Skin epidermis (tissue), 12 donors: ENCODE measurements around the gene GRIA3.
"Not testable (repeated sequence)": the region's sequence is repeated elsewhere in the genome, so short reads cannot be mapped to it uniquely, and the experiment has no call there.

Experiments
- H3K27ac ChIP-seq, 21 experiments: fragments of 200-600 bp; sonication (generic) in 11 of 21; one replicate each; pipeline ENCODE4 v1.5.0; 2020; ENCODE audit warnings: mild to moderate bottlenecking in 3 of 21, inconsistent platforms in 2 of 21, moderate library complexity in 2 of 21
- H3K4me3 ChIP-seq, 7 experiments: fragments of 200-600 bp; sonication (generic) in 2 of 7; one replicate each; pipeline ENCODE4 v1.5.0; 2020; ENCODE audit warnings: inconsistent platforms in 2 of 7, mild to moderate bottlenecking in 2 of 7, moderate library complexity in 1 of 7

GRIA3 gene

DNA sequence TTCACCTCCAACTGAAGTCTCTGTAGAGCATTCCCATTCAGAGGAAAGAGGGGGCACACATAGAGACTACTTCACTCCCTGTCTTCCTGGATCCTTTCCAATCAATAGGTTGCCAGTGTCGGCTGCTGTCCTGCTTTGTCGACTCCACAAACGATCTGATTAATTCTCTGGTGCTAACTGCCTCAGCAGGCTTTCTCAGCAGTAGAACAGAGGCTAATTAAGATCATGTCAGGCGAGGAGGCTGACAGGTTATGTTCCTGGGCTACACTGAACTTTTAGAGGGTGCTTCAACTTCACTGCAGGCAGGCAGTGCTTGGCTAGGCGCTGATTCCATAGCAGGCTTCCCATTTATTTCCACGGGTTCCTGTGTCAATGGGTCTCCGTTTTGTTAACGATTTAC is 79.2 kb downstream of the GRIA3 start:
- Histone ChIP-seq H3K27ac (no peak overlapping the region), H3K4me3 (no peak overlapping the region)

DNA sequence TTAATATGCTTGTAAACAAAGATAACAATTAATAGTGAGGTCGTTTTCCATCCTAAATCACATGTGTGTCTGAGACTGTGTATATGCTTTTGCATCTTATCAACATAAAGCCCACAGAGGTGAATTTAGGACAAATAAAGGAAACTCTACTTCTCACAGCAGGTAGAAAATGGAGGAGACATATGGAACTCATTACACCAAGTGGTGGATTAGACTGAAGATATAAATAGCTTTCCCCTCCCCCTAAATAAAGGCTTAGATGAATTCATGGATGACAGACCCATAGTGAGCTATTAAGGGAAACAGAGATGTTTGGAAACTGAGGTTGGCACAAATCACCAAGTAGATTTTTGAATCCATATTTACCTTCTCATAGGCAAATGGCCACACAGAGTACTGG is 79.7 kb downstream of the GRIA3 start:
- H3K4me3 ChIP-seq = no peak overlapping the region
- no peak overlapping the region for H3K27ac ChIP-seq

DNA sequence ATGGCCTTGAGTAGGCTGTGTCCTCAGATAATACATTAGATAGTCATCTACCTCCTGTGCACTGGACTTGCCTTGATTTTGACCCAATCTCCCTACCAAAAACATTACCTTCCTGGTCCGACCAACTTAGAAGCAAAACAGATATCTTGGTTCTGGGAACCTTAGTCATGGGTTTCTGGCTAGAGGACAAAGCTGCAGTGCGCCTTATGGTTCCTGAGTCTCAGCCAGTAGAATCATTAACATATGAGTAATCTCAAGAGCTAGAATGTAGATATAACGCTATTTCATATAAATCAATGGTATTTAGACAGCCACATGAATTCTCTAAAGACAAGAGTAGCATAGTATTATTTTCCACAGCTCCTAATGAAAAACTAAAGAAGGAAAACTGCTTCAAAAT is 83.1 kb downstream of the GRIA3 start:
- no peak overlapping the region for H3K27ac ChIP-seq
- no peak overlapping the region for H3K4me3 ChIP-seq

DNA sequence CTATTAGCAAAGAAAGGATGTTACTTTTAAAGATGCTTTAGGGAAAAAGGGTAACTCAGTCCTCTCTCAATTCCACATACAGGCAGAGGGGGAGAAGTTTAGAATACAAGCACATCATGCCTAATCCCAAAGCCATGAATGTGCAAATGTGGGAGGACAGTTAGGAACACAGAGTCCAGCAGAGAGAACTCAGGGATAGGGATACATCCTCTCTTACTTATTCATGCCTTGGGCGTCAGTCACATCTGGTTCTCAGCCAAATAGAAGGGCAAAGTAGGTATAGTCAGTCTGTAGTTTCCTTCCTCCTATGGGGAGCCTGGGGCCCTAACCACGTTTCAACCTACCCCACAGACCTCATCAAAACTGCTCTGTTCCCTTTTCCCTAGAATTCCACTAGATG is 87.8 kb downstream of the GRIA3 start:
- H3K4me3 ChIP-seq = no peak overlapping the region
- no peak overlapping the region for H3K27ac ChIP-seq

DNA sequence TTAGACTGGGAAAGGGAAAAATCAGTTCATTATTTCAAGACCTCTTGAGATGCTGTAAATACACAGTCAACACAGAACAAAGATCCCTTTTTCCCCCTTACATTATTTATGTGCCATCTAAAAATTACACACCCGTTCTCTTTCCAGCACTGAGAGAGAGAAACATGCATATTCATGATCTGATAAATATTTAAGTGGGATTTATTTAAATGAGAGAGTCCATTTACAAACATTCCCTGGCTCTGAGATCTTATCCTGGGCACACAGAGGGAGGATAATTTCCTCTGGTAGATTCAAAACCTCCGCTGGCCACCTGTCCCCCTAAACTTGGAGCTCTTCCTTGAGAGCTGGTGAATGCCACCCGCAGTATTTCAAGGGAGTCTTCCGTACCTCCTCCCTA is 88.6 kb downstream of the GRIA3 start:
- H3K4me3 ChIP-seq = no peak overlapping the region
- no peak overlapping the region for H3K27ac ChIP-seq

DNA sequence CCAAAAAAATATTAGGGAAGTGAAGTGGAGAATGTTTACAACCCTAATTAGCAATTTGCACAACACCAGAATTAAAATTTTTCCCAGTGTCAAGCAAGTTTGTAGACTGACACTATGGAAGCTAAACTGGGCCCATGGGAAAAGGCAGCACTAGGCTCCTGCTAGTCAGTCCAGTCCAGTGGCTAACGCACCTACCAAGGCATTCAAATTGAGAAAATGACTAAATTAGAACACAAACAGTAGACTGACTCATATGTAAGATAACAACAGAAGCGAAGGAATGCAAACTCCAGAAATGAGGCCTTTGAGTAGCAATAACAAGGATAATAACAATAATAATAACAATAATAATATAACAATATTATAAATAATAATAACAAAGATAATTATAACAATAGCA is 90.7 kb downstream of the GRIA3 start:
- H3K4me3 ChIP-seq = no peak overlapping the region
- no peak overlapping the region for H3K27ac ChIP-seq

DNA sequence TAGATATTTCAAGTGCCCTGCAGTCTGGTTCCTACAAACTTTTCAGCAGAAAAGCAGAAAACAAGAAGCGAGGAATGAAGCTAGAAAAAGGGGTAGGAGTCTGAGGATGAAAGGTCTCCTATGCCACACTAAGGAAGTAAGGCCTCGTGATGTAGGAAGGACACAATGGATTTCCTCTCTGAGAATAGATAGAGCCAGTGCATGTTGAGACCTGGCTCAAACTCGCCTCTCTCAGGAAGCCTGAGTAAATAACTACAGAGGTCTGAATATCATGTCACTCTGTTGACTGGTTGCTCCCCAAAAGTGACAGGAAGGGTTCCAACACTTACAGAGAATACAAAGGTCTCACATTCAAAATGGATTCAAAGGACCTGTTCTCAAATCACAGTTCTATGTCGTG is 93.3 kb downstream of the GRIA3 start:
- H3K27ac ChIP-seq = no peak overlapping the region

DNA sequence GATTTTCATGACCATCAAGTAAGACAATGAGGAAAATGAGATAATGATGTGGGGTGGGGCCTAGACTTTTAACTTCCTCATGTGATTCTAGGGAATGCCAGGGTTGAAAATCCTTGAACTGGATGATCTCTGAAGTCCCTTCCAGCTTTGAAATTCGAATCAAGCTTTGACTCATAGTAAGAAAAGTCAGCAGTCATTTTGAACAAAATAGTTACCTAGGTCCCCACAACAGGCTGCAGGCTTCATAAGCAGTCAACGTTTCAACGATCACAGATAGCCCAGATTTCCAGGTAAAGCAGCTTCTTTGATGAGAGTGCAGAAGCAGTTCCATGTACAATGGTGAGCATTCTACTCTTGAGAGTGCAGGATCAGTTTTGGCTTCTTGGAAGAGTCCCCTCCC is 93.7 kb downstream of the GRIA3 start:
- H3K4me3 ChIP-seq = no peak overlapping the region
- no peak overlapping the region for H3K27ac ChIP-seq

More for the DNA sequence above, 93.3 kb downstream of the GRIA3 start:
- H3K4me3 ChIP-seq = no peak overlapping the region

DNA sequence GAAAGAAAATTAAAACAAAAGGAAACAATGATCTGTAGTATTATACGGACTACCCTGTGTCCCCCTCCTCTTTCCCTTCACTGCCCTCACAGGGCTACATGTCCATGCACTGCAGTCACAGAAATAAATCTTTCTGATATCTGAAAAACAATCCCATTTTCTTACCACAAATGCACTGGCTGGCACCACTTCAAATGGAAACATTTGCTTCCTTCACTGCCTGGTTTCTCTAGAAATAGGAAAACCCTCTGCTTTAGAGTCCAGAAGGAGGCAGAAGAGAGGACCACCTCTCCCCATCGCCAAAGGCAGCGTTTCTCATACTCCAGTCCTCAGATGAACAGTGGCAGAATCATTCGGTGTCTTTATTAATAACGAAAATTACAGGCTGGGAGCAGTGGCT is 98.2 kb downstream of the GRIA3 start:
- H3K27ac ChIP-seq = no peak overlapping the region
- no peak overlapping the region for H3K4me3 ChIP-seq

DNA sequence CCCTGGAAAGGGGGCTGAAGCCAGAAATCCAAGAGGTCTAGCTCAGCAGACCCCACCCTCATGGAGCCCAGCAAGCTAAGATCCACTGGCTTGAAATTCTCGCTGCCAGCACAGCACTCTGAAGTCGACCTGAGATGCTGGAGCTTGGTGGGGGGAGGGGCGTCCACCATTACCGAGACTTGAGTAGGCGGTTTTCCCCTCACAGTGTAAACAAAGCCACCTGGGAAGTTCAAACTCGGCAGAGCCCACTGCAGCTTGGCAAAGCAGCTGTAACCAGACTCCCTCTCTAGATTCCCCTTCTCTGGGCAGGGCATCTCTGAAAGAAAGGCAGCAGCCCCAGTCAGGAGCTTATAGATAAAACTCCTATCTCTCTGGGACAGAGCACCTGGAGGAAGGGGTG is 99.3 kb downstream of the GRIA3 start:
- H3K27ac ChIP-seq, H3K4me3 ChIP-seq: not testable (repeated sequence)

DNA sequence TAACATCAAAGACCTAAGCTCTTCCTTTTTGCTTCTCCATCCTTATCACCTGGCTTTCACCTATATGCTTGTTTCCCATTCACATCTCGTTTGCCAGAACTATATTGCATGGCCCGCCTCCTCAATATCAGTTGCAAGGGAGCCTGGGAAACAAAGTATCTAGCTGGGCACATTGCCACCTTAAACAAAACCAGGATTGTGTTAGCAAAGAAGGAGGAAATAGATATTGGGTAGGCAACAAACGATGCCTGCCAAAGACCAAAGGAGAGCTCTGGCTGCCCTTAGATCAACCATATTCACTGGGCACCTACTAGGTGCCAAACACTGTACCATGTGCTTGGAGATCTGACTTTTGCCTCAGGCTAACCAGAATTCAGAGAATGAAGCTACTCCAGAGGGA is 107.5 kb downstream of the GRIA3 start:
- H3K4me3 ChIP-seq = no peak overlapping the region
- no peak overlapping the region for H3K27ac ChIP-seq

DNA sequence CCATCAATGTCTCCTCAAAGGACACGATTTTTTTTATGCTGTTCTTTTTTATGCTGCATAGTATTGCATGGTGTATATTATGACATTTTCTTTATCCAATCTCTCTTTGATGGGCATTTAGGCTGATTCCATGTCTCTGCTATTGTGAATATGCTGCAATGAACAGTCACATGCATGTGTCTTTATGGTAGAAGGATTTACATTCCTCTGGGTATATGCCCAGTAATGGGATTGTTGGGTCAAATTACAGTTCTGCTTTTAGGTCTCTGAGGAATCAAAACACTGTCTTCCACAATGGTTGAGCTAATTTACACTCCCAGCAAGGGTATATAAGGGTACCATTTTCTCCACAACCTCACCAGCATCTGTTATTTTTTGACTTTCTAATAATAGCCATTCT is 113.9 kb downstream of the GRIA3 start:
- Histone ChIP-seq H3K4me3 (no peak overlapping the region), H3K27ac (no peak overlapping the region)

DNA sequence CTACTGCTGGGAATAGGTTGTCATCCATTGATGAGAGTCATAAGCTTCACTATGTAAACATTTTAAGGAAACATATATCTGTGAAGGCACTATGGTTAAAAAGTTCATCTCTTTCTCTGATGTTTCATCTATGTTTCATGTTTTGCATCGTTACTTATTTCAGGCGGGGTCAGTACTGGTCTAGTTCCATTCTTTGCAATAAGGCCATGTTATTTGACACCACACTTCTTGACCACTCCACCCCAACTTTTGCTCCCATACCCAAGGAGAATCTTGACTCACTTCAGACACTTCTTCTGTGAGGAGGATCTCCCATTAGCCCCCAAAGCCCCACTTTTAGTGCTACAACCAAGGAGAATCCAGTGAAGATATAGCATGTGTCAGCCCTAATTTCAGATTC is 119.4 kb downstream of the GRIA3 start:
- Histone ChIP-seq H3K4me3 (no peak overlapping the region), H3K27ac (no peak overlapping the region)

DNA sequence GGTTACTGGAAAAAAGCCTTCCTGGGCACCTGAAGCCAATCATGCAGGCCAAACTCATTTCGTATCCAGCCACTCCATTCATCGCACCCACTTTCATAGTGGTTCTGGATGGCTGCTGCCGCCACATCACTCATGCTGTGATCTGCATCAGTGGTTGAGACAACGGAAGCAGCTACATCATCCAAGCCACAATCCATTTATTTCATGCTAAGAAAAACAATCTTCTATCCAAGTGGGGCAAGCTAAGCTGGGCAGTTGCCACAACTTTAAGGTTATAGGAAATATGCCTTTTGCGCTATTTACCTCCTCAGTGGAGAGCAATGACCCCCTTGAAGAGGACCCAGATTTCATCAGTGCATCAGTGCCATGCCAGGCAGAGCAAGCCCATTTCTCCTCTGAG is 124.6 kb downstream of the GRIA3 start:
- no peak overlapping the region for H3K27ac ChIP-seq
- no peak overlapping the region for H3K4me3 ChIP-seq

DNA sequence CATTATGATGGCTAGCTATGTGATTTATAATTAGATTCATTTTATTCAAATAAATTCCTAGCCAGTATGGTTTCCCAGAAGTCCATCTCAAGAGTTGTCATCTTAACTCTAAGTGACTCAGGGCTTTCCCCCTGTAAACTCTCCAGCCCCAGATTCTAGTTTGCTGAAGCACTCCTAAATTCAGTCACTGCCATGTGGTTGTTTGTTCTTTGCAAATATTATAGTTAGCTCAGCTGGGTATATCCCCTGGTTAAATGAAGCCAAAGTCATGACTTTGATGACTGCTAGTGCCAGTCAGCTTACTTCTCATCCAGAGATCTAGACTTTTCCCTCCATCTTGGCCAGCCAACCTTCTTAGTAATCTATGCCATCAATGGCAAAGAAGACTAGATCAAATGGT is 126.0 kb downstream of the GRIA3 start:
- Histone ChIP-seq H3K27ac (no peak overlapping the region), H3K4me3 (no peak overlapping the region)

DNA sequence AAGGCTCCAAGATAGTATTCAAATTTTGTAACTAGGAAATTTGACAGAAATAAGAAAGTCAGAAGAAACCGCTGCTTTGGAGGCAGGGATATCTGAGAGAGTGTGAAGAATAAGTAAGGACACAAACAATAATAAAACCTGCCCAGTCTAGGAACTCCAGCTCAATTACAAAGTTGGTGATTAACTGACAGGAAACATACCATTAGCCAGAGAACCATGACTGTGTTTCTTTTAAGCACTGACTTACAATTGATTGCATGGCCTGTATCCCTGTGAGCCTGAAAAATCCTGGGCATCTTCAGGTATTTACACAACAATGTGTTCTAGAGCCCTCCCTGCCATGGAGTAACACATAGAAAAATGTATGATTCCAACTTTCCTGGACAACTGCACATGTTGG is 127.4 kb downstream of the GRIA3 start:
- Histone ChIP-seq H3K27ac (no peak overlapping the region), H3K4me3 (no peak overlapping the region)

DNA sequence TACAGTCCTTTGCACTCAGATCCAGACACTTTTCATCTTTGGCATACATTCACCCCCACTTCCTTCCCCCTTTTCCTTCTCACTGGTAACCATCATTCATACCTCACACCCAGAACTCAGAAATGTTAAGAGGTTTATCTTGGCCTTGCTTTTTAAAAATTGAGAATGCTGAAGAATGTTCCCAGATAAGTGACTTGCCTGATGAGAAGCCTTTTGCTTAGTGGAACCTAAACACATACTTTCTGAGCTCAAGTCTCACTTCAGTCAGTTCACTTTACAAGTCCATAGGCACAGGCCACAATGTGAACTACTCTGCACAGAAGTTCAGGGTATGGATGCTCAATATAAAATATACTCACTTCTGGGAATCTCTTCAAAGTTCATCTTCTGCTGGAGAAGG is 129.4 kb downstream of the GRIA3 start:
- Histone ChIP-seq H3K27ac (no peak overlapping the region), H3K4me3 (no peak overlapping the region)

DNA sequence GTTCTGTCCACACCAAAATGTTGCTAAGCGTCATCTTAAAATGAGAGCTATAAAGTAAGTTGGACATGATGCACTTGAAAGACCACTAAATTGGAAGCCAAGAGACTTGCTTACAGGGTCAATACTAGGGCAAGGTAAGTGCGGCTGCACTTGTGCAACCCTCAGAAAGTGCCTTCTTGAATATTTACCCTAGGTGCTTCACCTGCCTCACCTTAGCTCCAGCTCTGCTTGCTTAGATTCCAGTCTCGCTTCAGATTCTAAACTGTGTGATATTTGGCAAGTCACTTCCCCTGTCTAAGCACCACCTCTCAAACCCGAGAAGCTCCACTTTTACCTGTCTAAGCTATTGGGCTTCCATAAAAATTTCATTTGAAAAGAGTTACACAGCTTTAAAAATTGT is 136.5 kb downstream of the GRIA3 start:
- Histone ChIP-seq H3K27ac (no peak overlapping the region), H3K4me3 (no peak overlapping the region)

DNA sequence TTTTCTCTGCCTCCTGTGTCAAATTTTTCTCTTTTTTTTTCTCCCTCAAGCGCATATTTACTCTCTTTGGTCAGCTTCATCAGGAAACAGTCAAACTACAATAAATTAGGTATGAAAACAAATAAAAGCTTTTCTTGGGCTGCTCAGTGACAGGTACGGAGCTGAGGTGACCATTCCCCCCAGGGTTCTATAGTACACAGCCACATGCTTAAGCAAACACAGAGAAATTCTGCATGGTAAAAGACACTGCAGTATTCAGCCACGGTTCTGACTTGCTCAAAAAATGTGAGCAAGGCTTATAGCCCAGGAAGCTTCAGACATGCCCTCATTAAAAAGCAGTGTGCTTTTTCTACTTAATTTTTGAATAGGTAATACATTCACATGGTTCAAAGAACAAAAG is 138.5 kb downstream of the GRIA3 start:
- no peak overlapping the region for H3K4me3 ChIP-seq

DNA sequence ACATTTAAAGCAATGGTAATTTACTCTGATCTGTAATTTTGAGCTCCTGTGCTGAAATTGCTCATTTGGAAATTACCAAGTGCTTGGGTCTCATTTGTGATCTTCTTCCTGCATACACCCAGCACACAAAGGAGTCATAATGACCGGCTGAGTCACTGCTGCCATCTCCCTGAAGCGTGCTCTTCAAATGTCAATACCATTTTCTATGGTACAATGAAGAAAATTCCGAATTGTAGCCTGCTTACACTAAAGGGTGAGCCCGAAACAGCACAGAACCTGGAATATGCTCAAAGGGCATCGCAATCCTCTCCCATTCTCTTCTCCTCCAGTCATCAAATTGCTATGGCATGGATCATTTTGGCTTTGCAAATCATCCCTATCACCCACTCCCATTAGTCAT is 140.5 kb downstream of the GRIA3 start:
- Histone ChIP-seq H3K4me3 (no peak overlapping the region), H3K27ac (no peak overlapping the region)

More for the DNA sequence above, 138.5 kb downstream of the GRIA3 start:
- no peak overlapping the region for H3K27ac ChIP-seq

DNA sequence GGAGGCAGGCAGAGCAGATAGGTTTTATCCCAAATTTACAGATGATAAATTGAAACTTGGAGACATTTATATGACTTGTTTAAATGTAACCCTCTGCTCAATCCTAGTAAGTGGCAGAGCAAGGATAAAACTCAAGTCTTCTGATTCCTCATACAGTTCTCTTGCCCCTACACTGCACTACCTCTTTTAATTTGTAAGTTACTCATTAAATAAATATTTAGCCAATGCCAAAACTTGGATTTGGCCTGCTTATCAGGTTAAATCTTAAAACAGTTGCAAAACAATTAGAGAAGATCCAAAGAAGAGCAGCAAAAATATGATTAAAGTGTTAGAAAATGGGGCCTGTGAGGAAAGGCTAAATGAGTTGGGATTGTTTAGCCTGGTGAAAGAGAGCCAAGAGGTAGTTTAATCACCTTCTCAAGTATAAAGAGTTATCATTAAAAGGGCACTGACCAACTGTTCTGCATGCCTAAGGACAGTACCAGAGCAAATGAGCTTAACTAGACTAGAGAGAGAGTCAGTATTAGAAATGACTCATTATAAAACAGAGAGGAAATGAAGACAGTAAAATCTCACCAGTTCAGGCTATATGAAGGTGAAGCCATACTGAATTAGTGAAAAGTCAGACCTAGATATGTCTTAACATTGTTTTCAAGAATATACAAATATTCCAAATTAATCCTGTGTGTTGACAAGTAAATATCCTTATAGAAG is 146.3 kb downstream of the GRIA3 start:
- Histone ChIP-seq H3K4me3 (no peak overlapping the region), H3K27ac (no peak overlapping the region)

DNA sequence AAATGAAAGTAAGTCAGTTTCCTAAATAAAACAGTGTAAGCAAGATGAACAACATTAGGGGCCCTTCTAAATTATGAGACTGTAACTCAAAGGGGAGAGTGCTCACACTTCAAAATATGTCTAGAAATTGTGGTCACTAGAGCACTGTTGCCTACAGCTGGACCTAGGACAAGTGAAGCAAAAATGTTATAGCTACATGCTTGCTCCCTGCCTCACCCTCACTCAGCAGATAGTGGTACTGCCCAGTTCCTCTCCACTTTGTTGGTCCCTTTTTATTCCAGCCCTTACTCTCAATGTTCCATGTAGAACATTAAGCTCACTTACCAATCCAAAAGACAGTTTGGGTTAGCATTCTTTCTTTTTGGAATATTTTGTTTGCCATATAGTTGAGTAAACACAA is 147.3 kb downstream of the GRIA3 start:
- Histone ChIP-seq H3K4me3 (no peak overlapping the region), H3K27ac (no peak overlapping the region)
